K562 (cell line): ENCODE measurements around the gene TRIAP1. TPM values are rescaled to one million over a fixed set of nuclear protein-coding genes. Genes with fewer than 3 reads are reported as not detected.
A peak's percentile ranks its signal among the peaks of the same experiment; 100 is the strongest.

Experiments used
- BRF1 ChIP-seq: IDR thresholded peaks from 3 replicates; pipeline ENCODE4 v1.6.1; 2011; ENCODE audit warnings: borderline replicate concordance, mild to moderate bottlenecking; ENCODE audit not compliant: insufficient read length; ENCODE audit errors: extremely low read depth
- CHD2 ChIP-seq: IDR thresholded peaks from 2 replicates; pipeline ENCODE4 v1.6.1; 2011; ENCODE audit warnings: low read depth, low read length
- HMBOX1 ChIP-seq: sonication (generic); IDR thresholded peaks from 2 replicates; pipeline ENCODE4 v1.6.1; 2016
- NFIC ChIP-seq: fragments of 450-650 bp; IDR thresholded peaks from 2 replicates; pipeline ENCODE4 v1.6.1; 2017; ENCODE audit warnings: mild to moderate bottlenecking, inconsistent platforms
- OTX1 ChIP-seq: fragments of 450-650 bp; formaldehyde crosslinking; IDR thresholded peaks from 2 replicates; pipeline ENCODE4 v1.4.0; 2022; ENCODE audit warnings: mild to moderate bottlenecking
- PRMT5 ChIP-seq: sonication (generic); formaldehyde crosslinking; IDR thresholded peaks from 2 replicates; pipeline ENCODE4 v1.5.0; 2020; ENCODE audit warnings: missing genetic modification reagents
- PTBP1 ChIP-seq: fragments of 200-400 bp; formaldehyde crosslinking; IDR thresholded peaks from 2 replicates; pipeline ENCODE4 v1.6.1; 2017; ENCODE audit warnings: low read depth, low read length
- SMC3 ChIP-seq: conservative IDR thresholded peaks from 2 replicates; pipeline ENCODE4 v1.6.1; 2011; ENCODE audit warnings: low read depth, low read length, improper control_type of control experiment; ENCODE audit not compliant: insufficient read depth
- SPI1 ChIP-seq: IDR thresholded peaks from 2 replicates; pipeline ENCODE4 v1.6.1; 2011; ENCODE audit warnings: low read depth, low read length, control low read depth, borderline replicate concordance
- ZNF3 ChIP-seq: fragments of 250-450 bp; sonication (Bioruptor Pico); IDR thresholded peaks from 2 replicates; pipeline ENCODE4 v1.5.0; 2021; ENCODE audit warnings: mild to moderate bottlenecking, moderate library complexity
- polyA plus RNA-seq, 8 experiments: library from polyadenylated mRNA; depleted of rRNA in 4 of 8; stranded (reverse) in 5 of 8; unstranded in 3 of 8; fragments of >200 nt; fragmentation: Nextera tagmentation in 2 of 8; fragmentation: Illumina TruSeq in 1 of 8; extraction: Ambion mirVana in 2 of 8; extraction: Trizol in 1 of 8; gene quantifications; 2 replicates each; pipeline versions ENCODE4 v1.2.1 to v1.2.3, GENCODE V29; 2011 to 2014; ENCODE audit warnings: inconsistent platforms in 1 of 8, missing spikeins in 1 of 8
- total RNA-seq, 7 experiments: library from RNA; depleted of rRNA in 6 of 7; stranded (reverse); fragments of >200 nt in 6 of 7; fragmentation: Illumina TruSeq in 2 of 7; extraction: Trizol in 2 of 7; gene quantifications; 2 replicates each; pipeline versions ENCODE4 v1.2.1 to v1.2.3, GENCODE V29; 2011 to 2021; ENCODE audit warnings: low replicate concordance in 1 of 7
- TF ChIP-seq, protein P1 (sequence below): IDR thresholded peaks from 2 replicates; pipeline ENCODE4 v1.6.1; 2012; ENCODE audit warnings: low read depth, low read length, improper control_type of control experiment, borderline replicate concordance
- TF ChIP-seq, protein P2 (sequence below): fragments of 200-600 bp; sonication (generic); IDR thresholded peaks from one replicate; pipeline ENCODE4 v1.6.1; 2012; ENCODE audit warnings: mild to moderate bottlenecking, low read depth, low read length, inconsistent platforms

TRIAP1 gene
- total and polyA plus RNA-seq, 9 of the 15 experiments (the other 6 are each of a cell fraction or from before 2014, with no cell fraction given), result 37.3 to 354 (median 65.4) TPM

- TF ChIP-seq PRMT5 (CRISPR knock-in tag), result no peak
- no peak for TF ChIP-seq SPI1
- TF ChIP-seq SMC3, result no peak
- no peak for TF ChIP-seq OTX1
- TF ChIP-seq PTBP1, result no peak
- TF ChIP-seq CHD2, result no peak
- TF ChIP-seq HMBOX1, result peak; percentile 71
- no peak for TF ChIP-seq NFIC
- TF ChIP-seq, protein P1, sequence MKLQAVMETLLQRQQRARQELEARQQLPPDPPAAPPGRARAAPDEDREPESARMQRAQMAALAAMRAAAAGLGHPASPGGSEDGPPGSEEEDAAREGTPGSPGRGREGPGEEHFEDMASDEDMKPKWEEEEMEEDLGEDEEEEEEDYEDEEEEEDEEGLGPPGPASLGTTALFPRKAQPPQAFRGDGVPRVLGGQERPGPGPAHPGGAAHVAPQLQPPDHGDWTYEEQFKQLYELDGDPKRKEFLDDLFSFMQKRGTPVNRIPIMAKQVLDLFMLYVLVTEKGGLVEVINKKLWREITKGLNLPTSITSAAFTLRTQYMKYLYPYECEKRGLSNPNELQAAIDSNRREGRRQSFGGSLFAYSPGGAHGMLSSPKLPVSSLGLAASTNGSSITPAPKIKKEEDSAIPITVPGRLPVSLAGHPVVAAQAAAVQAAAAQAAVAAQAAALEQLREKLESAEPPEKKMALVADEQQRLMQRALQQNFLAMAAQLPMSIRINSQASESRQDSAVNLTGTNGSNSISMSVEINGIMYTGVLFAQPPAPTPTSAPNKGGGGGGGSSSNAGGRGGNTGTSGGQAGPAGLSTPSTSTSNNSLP, result peak; percentile 34; the same call in 1 of the 2 replicates
- TF ChIP-seq BRF1, result no peak
- TF ChIP-seq ZNF3 (CRISPR knock-in tag), result no peak
- TF ChIP-seq, protein P2, sequence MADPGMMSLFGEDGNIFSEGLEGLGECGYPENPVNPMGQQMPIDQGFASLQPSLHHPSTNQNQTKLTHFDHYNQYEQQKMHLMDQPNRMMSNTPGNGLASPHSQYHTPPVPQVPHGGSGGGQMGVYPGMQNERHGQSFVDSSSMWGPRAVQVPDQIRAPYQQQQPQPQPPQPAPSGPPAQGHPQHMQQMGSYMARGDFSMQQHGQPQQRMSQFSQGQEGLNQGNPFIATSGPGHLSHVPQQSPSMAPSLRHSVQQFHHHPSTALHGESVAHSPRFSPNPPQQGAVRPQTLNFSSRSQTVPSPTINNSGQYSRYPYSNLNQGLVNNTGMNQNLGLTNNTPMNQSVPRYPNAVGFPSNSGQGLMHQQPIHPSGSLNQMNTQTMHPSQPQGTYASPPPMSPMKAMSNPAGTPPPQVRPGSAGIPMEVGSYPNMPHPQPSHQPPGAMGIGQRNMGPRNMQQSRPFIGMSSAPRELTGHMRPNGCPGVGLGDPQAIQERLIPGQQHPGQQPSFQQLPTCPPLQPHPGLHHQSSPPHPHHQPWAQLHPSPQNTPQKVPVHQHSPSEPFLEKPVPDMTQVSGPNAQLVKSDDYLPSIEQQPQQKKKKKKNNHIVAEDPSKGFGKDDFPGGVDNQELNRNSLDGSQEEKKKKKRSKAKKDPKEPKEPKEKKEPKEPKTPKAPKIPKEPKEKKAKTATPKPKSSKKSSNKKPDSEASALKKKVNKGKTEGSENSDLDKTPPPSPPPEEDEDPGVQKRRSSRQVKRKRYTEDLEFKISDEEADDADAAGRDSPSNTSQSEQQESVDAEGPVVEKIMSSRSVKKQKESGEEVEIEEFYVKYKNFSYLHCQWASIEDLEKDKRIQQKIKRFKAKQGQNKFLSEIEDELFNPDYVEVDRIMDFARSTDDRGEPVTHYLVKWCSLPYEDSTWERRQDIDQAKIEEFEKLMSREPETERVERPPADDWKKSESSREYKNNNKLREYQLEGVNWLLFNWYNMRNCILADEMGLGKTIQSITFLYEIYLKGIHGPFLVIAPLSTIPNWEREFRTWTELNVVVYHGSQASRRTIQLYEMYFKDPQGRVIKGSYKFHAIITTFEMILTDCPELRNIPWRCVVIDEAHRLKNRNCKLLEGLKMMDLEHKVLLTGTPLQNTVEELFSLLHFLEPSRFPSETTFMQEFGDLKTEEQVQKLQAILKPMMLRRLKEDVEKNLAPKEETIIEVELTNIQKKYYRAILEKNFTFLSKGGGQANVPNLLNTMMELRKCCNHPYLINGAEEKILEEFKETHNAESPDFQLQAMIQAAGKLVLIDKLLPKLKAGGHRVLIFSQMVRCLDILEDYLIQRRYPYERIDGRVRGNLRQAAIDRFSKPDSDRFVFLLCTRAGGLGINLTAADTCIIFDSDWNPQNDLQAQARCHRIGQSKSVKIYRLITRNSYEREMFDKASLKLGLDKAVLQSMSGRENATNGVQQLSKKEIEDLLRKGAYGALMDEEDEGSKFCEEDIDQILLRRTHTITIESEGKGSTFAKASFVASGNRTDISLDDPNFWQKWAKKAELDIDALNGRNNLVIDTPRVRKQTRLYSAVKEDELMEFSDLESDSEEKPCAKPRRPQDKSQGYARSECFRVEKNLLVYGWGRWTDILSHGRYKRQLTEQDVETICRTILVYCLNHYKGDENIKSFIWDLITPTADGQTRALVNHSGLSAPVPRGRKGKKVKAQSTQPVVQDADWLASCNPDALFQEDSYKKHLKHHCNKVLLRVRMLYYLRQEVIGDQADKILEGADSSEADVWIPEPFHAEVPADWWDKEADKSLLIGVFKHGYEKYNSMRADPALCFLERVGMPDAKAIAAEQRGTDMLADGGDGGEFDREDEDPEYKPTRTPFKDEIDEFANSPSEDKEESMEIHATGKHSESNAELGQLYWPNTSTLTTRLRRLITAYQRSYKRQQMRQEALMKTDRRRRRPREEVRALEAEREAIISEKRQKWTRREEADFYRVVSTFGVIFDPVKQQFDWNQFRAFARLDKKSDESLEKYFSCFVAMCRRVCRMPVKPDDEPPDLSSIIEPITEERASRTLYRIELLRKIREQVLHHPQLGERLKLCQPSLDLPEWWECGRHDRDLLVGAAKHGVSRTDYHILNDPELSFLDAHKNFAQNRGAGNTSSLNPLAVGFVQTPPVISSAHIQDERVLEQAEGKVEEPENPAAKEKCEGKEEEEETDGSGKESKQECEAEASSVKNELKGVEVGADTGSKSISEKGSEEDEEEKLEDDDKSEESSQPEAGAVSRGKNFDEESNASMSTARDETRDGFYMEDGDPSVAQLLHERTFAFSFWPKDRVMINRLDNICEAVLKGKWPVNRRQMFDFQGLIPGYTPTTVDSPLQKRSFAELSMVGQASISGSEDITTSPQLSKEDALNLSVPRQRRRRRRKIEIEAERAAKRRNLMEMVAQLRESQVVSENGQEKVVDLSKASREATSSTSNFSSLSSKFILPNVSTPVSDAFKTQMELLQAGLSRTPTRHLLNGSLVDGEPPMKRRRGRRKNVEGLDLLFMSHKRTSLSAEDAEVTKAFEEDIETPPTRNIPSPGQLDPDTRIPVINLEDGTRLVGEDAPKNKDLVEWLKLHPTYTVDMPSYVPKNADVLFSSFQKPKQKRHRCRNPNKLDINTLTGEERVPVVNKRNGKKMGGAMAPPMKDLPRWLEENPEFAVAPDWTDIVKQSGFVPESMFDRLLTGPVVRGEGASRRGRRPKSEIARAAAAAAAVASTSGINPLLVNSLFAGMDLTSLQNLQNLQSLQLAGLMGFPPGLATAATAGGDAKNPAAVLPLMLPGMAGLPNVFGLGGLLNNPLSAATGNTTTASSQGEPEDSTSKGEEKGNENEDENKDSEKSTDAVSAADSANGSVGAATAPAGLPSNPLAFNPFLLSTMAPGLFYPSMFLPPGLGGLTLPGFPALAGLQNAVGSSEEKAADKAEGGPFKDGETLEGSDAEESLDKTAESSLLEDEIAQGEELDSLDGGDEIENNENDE, result no peak
These were observed 35.0 kb upstream of the TRIAP1 start (continued) for GRCh38 chr12:120481022-120481767.
